NK-92 (cell line): ENCODE results near the gene GFPT2.
"Not testable (repeated sequence)": the region's sequence is repeated elsewhere in the genome, so short reads cannot be mapped to it uniquely, and the experiment has no call there.

Source experiments
- DNase-seq: peaks from one replicate; lab custom pipeline; 2025; ENCODE audit not compliant: unreplicated experiment; lab: John Stamatoyannopoulos, UW

GFPT2 gene

GRCh38 chr5:180311216-180311615 lies 41.9 kb downstream of the GFPT2 start:
- DNase-seq: no peak

- no peak for DNase-seq
Observed at GRCh38 chr5:180306796-180307195, 46.3 kb downstream of the GFPT2 start.

- no peak for DNase-seq
Observed at GRCh38 chr5:180305481-180305880, 47.7 kb downstream of the GFPT2 start.

- no peak for DNase-seq
Observed at GRCh38 chr5:180304431-180305375, 48.4 kb downstream of the GFPT2 start.

- no peak for DNase-seq
Observed at GRCh38 chr5:180304016-180304292, 49.2 kb downstream of the GFPT2 start.

GRCh38 chr5:180303226-180304015 lies 49.7 kb downstream of the GFPT2 start:
- no peak for DNase-seq

- DNase-seq: no peak
Observed at GRCh38 chr5:180302256-180302655, 50.9 kb downstream of the GFPT2 start.

GRCh38 chr5:180301253-180301652 lies 51.9 kb downstream of the GFPT2 start:
- no peak for DNase-seq

- DNase-seq: no peak
Observed at GRCh38 chr5:180299526-180299925, 53.6 kb downstream of the GFPT2 start.

- not testable (repeated sequence) for DNase-seq
Observed at GRCh38 chr5:180299014-180299413, 54.1 kb downstream of the GFPT2 start.

GRCh38 chr5:180297587-180298282 lies 55.4 kb downstream of the GFPT2 start:
- no peak for DNase-seq

- no peak for DNase-seq
Observed at GRCh38 chr5:180296771-180297170, 56.4 kb downstream of the GFPT2 start.

- no peak for DNase-seq
Observed at GRCh38 chr5:180294913-180295555, 58.1 kb downstream of the GFPT2 start.

- DNase-seq: no peak
Observed at GRCh38 chr5:180294411-180294810, 58.7 kb downstream of the GFPT2 start.

GRCh38 chr5:180291943-180292831 lies 60.9 kb downstream of the GFPT2 start, which contains the start of gene MAPK9:
MAPK9 (minus strand) TSS chr5:180292083; CDS start chr5:180280561, 11,522 bp downstream.
- no peak for DNase-seq

- no peak for DNase-seq
Observed at GRCh38 chr5:180291234-180291940, 61.7 kb downstream of the GFPT2 start.

- DNase-seq: no peak
Observed at GRCh38 chr5:180290568-180291233, 62.4 kb downstream of the GFPT2 start.

- no peak for DNase-seq
Observed at GRCh38 chr5:180289966-180290365, 63.2 kb downstream of the GFPT2 start.

GRCh38 chr5:180289433-180289832 lies 63.7 kb downstream of the GFPT2 start:
- DNase-seq: no peak
